ENCODE measurements around the gene CLSTN2.

- no peak for TF ChIP-seq CTCF (IDR thresholded peaks at IDR 0.05; ENCODE audit: insufficient read depth, low read depth, low read length)
- TF ChIP-seq EZH2 (IDR thresholded peaks at IDR 0.05; ENCODE audit: insufficient read depth, low read length) = no peak
Measured at GRCh38 chr3:140134231-140134965, 199.4 kb downstream of the CLSTN2 start.
